Measurements from ENCODE around the gene CFAP99.

CFAP99 gene

GRCh38 chr4:2446656-2447564 is 28.2 kb downstream of the CFAP99 start:
- H3K4me3 ChIP-seq (ENCODE audit: low read depth, low read length): no peak overlapping the region
- TF ChIP-seq, protein P1, sequence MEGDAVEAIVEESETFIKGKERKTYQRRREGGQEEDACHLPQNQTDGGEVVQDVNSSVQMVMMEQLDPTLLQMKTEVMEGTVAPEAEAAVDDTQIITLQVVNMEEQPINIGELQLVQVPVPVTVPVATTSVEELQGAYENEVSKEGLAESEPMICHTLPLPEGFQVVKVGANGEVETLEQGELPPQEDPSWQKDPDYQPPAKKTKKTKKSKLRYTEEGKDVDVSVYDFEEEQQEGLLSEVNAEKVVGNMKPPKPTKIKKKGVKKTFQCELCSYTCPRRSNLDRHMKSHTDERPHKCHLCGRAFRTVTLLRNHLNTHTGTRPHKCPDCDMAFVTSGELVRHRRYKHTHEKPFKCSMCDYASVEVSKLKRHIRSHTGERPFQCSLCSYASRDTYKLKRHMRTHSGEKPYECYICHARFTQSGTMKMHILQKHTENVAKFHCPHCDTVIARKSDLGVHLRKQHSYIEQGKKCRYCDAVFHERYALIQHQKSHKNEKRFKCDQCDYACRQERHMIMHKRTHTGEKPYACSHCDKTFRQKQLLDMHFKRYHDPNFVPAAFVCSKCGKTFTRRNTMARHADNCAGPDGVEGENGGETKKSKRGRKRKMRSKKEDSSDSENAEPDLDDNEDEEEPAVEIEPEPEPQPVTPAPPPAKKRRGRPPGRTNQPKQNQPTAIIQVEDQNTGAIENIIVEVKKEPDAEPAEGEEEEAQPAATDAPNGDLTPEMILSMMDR (IDR thresholded peaks at IDR 0.05; ENCODE audit: low read depth, low read length): no peak

DNA sequence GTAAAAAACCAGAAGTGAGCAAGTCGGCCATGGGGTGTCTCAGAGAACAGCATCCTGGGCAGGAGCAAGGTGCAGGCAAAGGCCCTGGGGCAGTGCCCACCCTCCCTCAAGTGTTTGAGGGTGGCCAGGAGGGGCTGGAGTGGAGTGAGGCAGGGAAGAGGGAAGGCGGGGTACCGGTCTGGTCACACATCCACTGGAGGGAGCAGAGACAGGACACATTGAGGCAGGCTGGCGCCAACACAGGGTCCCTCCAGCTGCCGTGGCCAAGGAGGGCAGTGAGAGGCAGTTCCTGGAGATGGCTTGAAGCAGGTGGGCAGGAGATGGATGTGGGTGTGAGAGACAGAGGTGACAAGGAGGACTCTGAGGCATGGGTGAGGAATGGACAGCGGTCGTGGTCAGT is 29.8 kb downstream of the CFAP99 start:
- H3K4me3 ChIP-seq (ENCODE audit: low read depth, low read length): no peak overlapping the region
- TF ChIP-seq, protein P1 (IDR thresholded peaks at IDR 0.05; ENCODE audit: low read depth, low read length): no peak

DNA sequence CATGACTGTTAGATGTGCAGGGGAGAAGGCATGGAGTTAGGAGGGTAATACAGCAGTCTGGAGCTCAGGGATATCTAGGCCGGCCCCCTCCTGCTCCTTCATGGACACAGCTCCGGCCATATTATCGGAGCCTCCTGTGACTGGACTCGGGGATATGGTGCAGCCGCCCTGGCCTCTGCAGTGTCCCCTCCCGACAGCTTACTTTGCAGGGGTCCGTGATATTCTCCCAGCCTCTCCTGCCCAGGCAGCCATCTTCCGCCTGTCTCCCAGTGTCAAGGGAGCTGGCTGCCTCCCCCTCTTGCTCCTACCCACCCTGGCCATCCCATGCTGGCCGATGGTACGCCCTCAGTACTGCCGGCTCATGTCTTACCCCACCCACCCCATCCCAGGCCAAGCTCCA is 30.3 kb downstream of the CFAP99 start:
- no peak overlapping the region for H3K4me3 ChIP-seq (ENCODE audit: low read depth, low read length)
- TF ChIP-seq, protein P1 (IDR thresholded peaks at IDR 0.05; ENCODE audit: low read depth, low read length): no peak

DNA sequence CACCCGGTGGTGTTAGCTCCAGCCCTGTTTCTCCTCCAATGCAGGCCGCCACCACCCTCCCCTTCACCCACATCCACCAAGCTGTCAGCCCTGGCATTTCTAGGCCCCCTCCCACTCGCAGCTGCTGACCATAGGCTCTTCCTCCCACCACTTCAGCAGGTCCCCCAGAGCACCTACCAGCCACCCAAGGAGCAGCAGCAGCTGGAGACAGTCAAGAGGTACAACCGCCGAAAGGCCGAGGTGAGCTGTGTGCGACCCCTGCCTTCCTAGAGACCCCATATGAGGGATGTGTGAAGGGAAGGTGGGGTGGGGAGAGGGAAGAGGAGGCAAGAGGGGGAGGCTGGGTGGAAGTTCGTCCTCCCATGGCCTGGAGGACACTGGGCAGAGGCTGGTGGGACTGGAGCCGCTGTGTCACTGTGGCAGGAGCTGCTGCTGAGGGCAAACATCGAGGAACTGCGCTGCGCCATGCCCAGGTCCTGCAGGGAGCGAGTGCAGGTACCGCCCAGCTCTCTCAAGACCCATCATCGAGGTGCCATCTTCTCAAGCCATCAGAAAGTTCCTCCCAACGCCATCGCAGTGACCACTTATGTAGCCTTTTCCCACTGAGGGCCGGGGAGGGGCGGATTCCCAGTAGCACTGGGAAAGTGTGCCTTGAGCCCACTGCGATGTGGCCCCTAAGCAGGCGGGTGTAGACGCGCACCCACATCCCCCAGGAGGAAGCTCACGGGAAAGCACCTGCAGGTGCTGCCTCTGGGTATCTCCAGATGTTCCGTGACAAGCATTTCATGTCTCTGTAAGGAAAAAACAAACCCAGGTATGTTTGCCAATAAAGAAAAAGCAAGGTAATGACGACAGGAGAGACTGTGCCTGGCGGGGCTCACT is 31.0 kb downstream of the CFAP99 start:
- no peak overlapping the region for H3K4me3 ChIP-seq (ENCODE audit: low read depth, low read length)
- TF ChIP-seq, protein P1 (IDR thresholded peaks at IDR 0.05; ENCODE audit: low read depth, low read length): no peak

DNA sequence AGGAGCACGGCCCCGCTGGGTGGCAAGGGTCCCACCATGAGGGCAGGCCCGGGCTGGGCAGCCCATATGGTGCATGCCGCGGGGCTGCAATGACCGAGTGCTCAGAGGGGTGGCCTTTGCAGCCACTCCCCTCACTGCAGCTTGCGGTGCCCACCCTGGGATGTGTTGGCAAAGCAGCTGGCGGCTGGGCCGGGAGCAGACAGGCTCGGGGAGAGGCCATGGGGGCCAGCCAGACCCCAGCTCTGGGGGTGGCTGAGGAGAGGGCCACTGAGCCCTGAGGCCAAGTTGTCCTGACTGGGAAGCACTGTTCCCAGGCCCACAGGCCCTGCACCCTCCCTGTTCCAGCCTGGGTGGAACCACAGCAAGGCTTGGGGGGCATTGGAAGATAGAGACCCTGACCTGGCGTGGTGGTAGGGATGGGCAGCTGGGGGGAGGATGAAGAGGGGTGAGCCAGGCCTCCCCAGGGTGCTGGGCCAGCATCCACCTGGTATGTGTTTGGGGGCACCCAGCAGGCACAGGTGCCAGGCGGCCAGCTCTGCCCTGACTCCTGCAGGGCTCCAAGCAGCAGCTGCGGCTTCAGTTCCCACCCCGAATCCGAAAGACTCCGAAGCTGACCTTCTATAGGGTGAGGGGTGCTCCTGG is 31.8 kb downstream of the CFAP99 start:
- no peak overlapping the region for H3K4me3 ChIP-seq (ENCODE audit: low read depth, low read length)
- TF ChIP-seq, protein P1 (IDR thresholded peaks at IDR 0.05; ENCODE audit: low read depth, low read length): no peak

DNA sequence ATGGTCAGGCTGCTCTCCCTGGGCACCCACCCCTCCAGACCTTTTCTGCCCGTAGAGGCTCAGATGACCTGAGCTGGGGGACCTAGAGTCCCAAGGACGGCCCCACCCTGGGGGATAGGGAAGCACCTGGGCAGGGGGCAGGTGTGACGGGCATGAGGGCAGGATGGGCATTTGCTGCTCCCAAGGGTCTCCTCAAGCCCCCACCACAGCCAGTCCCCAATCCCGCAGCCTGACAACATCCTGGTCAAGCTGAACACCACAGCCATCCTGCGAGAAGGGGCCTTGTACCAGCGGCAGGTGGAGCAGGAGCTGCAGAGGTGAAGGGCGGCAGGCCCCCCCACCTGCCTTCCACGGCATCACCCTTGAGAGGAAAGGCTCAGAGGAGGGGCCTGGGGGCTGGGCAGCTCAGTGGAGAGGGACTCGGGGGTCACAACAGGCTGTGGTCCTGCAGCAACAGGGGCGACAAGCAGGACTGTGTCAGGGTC is 32.3 kb downstream of the CFAP99 start:
- TF ChIP-seq, protein P1 (IDR thresholded peaks at IDR 0.05; ENCODE audit: low read depth, low read length): no peak
- H3K4me3 ChIP-seq (ENCODE audit: low read depth, low read length): no peak overlapping the region
